HPDE6-E6E7 (cell line): ENCODE results near the gene CBY2.
"Not testable (repeated sequence)": the region's sequence is repeated elsewhere in the genome, so short reads cannot be mapped to it uniquely, and the experiment has no call there.

Source experiments
- DNase-seq: peaks from one replicate; pipeline ENCODE4 v3.0.0; 2011; ENCODE audit warnings: missing footprints; ENCODE audit errors: extremely low spot score

Gene CBY2

GRCh38 chr13:45702088-45702487 lies at the start of gene CBY2:
CBY2 (plus strand) TSS chr13:45702320; CDS start chr13:45702391, 71 bp downstream.
- no peak for DNase-seq

GRCh38 chr13:45654633-45655349 lies 47.3 kb upstream of the CBY2 start:
- no peak for DNase-seq

- DNase-seq, result no peak
Observed at GRCh38 chr13:45658586-45659235, 43.4 kb upstream of the CBY2 start.

- no peak for DNase-seq
Observed at GRCh38 chr13:45659536-45659935, 42.6 kb upstream of the CBY2 start.

- not testable (repeated sequence) for DNase-seq
Observed at GRCh38 chr13:45660458-45660857, 41.7 kb upstream of the CBY2 start.

GRCh38 chr13:45662162-45662561 lies 40.0 kb upstream of the CBY2 start:
- DNase-seq, result no peak

- not testable (repeated sequence) for DNase-seq
Observed at GRCh38 chr13:45662903-45663302, 39.2 kb upstream of the CBY2 start.

GRCh38 chr13:45669626-45670025 lies 32.5 kb upstream of the CBY2 start:
- DNase-seq, result not testable (repeated sequence)

- DNase-seq, result no peak
Observed at GRCh38 chr13:45670189-45670885, 31.8 kb upstream of the CBY2 start.

- no peak for DNase-seq
Observed at GRCh38 chr13:45674908-45675307, 27.2 kb upstream of the CBY2 start.

- no peak for DNase-seq
Observed at GRCh38 chr13:45678282-45678681, 23.8 kb upstream of the CBY2 start.

- DNase-seq, result no peak
Observed at GRCh38 chr13:45681113-45681512, 21.0 kb upstream of the CBY2 start.

GRCh38 chr13:45682494-45683008 lies 19.6 kb upstream of the CBY2 start:
- DNase-seq, result no peak

- DNase-seq, result no peak
Observed at GRCh38 chr13:45683701-45684100, 18.4 kb upstream of the CBY2 start.

GRCh38 chr13:45688577-45688976 lies 13.5 kb upstream of the CBY2 start:
- DNase-seq, result no peak

- no peak for DNase-seq
Observed at GRCh38 chr13:45690636-45691035, 11.5 kb upstream of the CBY2 start.

- DNase-seq, result no peak
Observed at GRCh38 chr13:45691251-45691650, 10.9 kb upstream of the CBY2 start.

- no peak for DNase-seq
Observed at GRCh38 chr13:45691667-45692066, 10.5 kb upstream of the CBY2 start.

- no peak for DNase-seq
Observed at GRCh38 chr13:45695198-45695730, 6.9 kb upstream of the CBY2 start.

- no peak for DNase-seq
Observed at GRCh38 chr13:45696610-45697226, 5.4 kb upstream of the CBY2 start.

GRCh38 chr13:45700971-45701900 lies 884 bp upstream of the CBY2 start:
- no peak for DNase-seq
